ENCODE data around the gene ENKUR.

ENKUR gene

DNA sequence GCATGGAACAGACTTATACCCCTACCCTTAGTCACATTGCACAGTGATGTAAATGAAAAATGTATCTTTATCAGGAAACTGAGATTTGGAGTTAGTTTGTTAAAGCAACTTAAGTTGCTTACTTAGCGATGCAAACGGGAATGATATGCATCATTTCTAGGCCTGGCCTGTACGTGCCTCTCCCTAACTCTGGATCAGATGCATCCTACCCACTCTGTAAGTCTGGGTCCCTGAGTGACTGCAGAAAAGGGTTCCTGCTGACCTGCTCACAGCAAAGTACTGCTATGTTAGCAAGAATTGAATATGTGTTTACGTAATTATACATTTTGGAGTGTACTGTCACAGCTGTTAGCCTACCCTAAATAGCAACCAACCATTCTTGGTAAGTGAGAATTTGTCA lies 32.8 kb downstream of the ENKUR start:
- no peak overlapping the region for H3K4me3 ChIP-seq
- no peak overlapping the region for H3K27ac ChIP-seq
- DNase-seq (ENCODE audit: low spot score) = no peak
- TF ChIP-seq, protein P1, sequence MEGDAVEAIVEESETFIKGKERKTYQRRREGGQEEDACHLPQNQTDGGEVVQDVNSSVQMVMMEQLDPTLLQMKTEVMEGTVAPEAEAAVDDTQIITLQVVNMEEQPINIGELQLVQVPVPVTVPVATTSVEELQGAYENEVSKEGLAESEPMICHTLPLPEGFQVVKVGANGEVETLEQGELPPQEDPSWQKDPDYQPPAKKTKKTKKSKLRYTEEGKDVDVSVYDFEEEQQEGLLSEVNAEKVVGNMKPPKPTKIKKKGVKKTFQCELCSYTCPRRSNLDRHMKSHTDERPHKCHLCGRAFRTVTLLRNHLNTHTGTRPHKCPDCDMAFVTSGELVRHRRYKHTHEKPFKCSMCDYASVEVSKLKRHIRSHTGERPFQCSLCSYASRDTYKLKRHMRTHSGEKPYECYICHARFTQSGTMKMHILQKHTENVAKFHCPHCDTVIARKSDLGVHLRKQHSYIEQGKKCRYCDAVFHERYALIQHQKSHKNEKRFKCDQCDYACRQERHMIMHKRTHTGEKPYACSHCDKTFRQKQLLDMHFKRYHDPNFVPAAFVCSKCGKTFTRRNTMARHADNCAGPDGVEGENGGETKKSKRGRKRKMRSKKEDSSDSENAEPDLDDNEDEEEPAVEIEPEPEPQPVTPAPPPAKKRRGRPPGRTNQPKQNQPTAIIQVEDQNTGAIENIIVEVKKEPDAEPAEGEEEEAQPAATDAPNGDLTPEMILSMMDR (IDR thresholded peaks at IDR 0.05) = no peak

DNA sequence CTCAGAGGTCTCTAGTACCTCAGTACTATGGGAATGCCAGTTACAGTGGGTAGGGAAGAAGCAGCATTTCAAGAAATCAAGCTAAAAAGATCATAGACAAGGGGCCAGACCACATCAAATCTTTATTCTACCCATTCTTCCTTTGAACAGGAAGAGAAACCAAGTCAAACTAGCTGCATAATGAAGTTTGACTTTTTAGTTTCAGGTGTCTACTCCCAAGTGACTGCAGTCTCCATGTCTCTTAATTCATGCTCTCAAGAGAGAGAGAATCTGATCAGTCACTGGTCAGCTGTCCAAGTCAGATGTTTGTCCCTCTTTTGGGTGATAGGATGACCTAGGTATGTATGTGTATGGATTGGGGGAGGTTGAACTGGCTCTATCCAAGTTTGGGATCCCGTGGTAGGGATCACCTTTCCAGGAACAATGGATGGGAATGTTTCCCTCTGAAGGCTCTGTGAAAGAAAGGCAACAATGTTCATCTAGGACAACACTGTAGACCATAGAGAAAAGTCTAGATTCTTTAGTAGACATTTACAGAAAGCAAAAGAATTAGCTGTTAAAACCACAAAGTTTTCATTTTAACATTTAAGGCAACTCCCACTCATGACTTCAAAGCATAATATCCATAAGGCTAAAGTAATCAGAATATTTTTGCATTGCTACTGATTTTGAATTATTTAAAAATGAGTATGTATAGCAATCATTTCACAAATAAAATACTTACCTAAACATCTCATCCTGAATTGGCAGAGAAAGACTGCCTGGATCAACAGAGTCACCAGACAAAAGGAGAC lies 33.4 kb downstream of the ENKUR start:
- DNase-seq (ENCODE audit: low spot score) = no peak
- TF ChIP-seq, protein P1 (IDR thresholded peaks at IDR 0.05) = no peak
- Histone ChIP-seq H3K4me3 (no peak overlapping the region), H3K27ac (no peak overlapping the region)

DNA sequence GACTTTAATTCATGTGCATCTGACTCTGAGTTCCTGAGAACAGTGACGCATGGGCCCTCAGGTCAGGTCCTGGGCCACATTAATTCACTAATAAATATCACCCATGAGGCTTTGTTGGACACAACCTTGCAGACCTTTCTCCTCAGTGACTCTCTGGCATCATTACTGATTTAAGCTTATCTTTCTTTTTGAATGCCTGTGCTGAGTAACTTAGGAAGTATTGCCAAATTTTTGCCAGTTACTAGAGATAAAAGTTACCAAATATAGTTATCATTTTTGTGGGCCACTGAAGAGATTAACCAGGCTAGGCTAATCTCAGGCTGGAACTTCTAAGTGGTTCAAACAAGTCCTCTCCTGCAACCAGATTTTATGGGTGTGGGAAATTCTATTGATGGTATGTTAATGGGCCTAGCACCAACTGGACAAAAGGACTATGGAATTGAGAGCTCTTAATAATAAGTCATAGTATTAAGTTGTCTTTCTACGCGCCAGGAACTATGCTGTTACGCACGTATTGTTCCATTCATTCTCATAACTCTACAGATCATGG lies 34.7 kb downstream of the ENKUR start:
- TF ChIP-seq, protein P1 (IDR thresholded peaks at IDR 0.05) = no peak
- no peak for DNase-seq (ENCODE audit: low spot score)
- Histone ChIP-seq H3K4me3 (no peak overlapping the region), H3K27ac (peak overlapping the region in 1 of 2 donors; percentile 24)

DNA sequence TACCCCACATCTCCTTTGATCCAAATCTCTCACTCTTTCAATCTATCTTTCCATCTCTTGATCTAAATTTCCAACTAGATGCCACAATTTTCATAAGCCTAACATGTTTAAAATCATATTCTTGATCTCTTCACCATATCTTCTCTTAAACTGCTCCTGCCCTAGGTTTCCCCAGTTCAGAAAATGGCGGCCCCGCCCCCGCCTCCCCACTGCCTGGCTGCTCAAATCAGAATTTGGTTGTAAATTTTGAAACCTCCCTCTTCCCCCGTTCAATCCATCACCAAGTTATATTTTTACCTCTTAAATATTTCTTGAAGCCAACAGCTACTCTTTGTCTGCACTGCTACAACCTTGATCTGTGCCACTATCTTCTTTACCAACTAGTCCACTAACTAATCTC lies 36.3 kb downstream of the ENKUR start:
- DNase-seq (ENCODE audit: low spot score) = no peak
- TF ChIP-seq, protein P1 (IDR thresholded peaks at IDR 0.05) = no peak

DNA sequence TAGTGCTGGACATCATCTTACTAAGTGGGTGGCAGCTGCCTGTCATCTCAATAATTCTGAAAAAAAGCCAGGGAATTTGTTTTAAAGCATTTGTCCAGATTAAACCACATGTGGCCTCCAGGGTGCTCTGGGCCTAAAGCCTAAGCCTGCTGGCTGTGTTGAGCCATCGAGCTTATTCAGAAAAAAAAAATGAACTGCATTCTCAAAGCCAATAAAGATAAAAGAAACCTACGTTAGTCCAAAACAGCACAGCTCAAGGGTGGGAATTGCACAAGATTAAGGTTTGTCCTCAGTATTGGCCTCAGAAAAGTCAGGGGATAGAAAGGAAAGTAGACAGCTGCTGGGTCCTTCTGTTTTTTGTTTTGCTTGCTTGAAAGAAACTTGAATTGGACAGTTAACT lies 41.0 kb downstream of the ENKUR start:
- Histone ChIP-seq H3K27ac (peak overlapping the region; percentile 36 to 73), H3K4me3 (no peak overlapping the region)
- TF ChIP-seq, protein P1 (IDR thresholded peaks at IDR 0.05) = no peak
- DNase-seq (ENCODE audit: low spot score) = no peak

More for the DNA sequence above, 36.3 kb downstream of the ENKUR start:
- H3K27ac ChIP-seq = no peak overlapping the region
- no peak overlapping the region for H3K4me3 ChIP-seq

DNA sequence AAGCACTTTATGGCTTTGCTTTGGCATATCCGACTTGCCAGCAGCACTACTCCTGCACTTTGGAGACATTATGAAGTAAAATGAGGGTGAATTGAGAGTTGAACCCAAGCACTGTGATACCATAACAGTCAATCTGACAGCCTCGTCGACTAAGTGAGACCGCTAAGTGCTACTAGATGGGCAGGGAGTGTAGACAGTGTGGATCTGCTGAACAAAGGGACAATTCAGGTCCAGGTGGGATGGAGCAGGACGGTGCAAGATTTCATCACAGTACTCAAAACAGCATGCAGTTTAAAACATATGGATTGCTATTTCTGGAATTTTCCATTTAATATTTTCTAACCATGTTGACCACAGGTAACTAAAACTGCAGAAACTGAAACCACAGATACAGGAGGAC lies 42.8 kb downstream of the ENKUR start:
- no peak for DNase-seq (ENCODE audit: low spot score)
- Histone ChIP-seq H3K4me3 (no peak overlapping the region), H3K27ac (no peak overlapping the region)
- TF ChIP-seq, protein P1 (IDR thresholded peaks at IDR 0.05) = no peak

DNA sequence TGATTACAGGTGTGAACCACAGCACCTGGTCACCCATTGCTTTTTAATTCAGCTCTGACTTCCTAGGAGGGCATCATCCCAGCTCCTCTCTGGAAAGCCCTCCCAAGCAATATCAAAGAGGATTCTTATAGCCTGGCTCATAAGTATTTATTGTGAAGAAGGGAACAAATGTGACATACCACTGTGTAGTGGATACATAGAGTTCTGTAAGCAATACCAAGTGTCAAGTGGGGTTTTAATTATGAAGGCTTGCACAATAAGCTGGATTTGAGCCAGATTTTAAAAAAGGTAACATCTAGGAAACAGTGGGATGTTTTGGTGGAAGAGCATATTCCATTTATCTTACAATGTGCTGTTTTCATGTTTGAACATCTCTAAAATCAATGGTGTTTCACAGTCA lies 44.6 kb downstream of the ENKUR start:
- TF ChIP-seq, protein P1 (IDR thresholded peaks at IDR 0.05) = no peak
- H3K27ac ChIP-seq = no peak overlapping the region
- DNase-seq (ENCODE audit: low spot score) = no peak

More for the DNA sequence above, 44.6 kb downstream of the ENKUR start:
- H3K4me3 ChIP-seq = no peak overlapping the region
